Tibial artery (tissue), 4 donors: ENCODE results near the gene PSMC3.
A peak's percentile ranks its signal among the peaks of the same experiment; 100 is the strongest.

ENCODE experiments used
- DNase-seq, 2 donors: peaks; one replicate each; pipeline ENCODE4 v3.0.0-alpha.2; 2019
- H3K27ac ChIP-seq, 2 donors: fragments of 200-600 bp; sonication (generic) in 1 of 2; 1 replicate in 1 of 2; 2 replicates in 1 of 2; pipeline ENCODE4 v1.5.1; 2018 to 2019; ENCODE audit warnings: mild to moderate bottlenecking in 1 of 2
- H3K27me3 ChIP-seq, 2 donors: fragments of 200-600 bp; sonication (generic) in 1 of 2; one replicate each; pipeline versions ENCODE4 v1.5.1 to v1.6.0; 2016 to 2019
- H3K36me3 ChIP-seq, 3 donors: fragments of 200-600 bp; sonication (generic) in 2 of 3; one replicate each; pipeline ENCODE4 v1.5.1; 2016 to 2019; ENCODE audit warnings: mild to moderate bottlenecking in 2 of 3
- H3K4me1 ChIP-seq, 4 donors: fragments of 200-600 bp; sonication (generic) in 2 of 4; 1 replicate in 3 of 4; 2 replicates in 1 of 4; pipeline ENCODE4 v1.5.1; 2016 to 2019
- H3K4me3 ChIP-seq, 2 donors: fragments of 200-600 bp; sonication (generic) in 1 of 2; 1 replicate in 1 of 2; 2 replicates in 1 of 2; pipeline ENCODE4 v1.5.1; 2018 to 2019; ENCODE audit warnings: mild to moderate bottlenecking in 2 of 2
- H3K9me3 ChIP-seq, 3 donors: fragments of 200-600 bp; sonication (generic) in 1 of 3; one replicate each; pipeline ENCODE4 v1.5.1; 2016 to 2019
- CTCF ChIP-seq, 2 experiments: fragments of 200-600 bp in 1 of 2; fragments of 450-650 bp in 1 of 2; IDR thresholded peaks; one replicate each; pipeline ENCODE4 v1.5.1; 2017 to 2019; ENCODE audit warnings: antibody characterized with exemption in 2 of 2, mild to moderate bottlenecking in 1 of 2, moderate library complexity in 1 of 2
- intact Hi-C: fragments of 100-400 bp; cut with DNase I; formaldehyde crosslinking; loops from one replicate; pipeline ENCODE4 v1.15.0; 2023; ENCODE audit warnings: low total_unique reads

PSMC3 gene

GRCh38 chr11:47437746-47438418 is 11.6 kb upstream of the PSMC3 start:
- H3K27ac ChIP-seq = no peak overlapping the region
- TF ChIP-seq CTCF (IDR thresholded peaks at IDR 0.05) = no peak
- peaks cover 0 to 3% (median 0%) of the 10 kb centered on the region in 4 donors for H3K4me1 ChIP-seq
- H3K36me3 ChIP-seq = no peaks in the 10 kb centered on the region
- no peaks in the 10 kb centered on the region for H3K27me3 ChIP-seq
- H3K9me3 ChIP-seq = no peaks in the 10 kb centered on the region
- no peak overlapping the region for H3K4me3 ChIP-seq
- no peak for DNase-seq
- intact Hi-C loops = no loop called here

GRCh38 chr11:47437218-47437745 is 11.0 kb upstream of the PSMC3 start:
- intact Hi-C loops = no loop called here
- no peak overlapping the region for H3K4me3 ChIP-seq

GRCh38 chr11:47436726-47437125 is 10.5 kb upstream of the PSMC3 start:
- Histone ChIP-seq H3K4me1 (peaks cover 0 to 3% (median 0%) of the 10 kb centered on the region in 4 donors), H3K9me3 (no peaks in the 10 kb centered on the region), H3K36me3 (no peaks in the 10 kb centered on the region), H3K27me3 (no peaks in the 10 kb centered on the region), H3K4me3 (no peak overlapping the region), H3K27ac (no peak overlapping the region)
- TF ChIP-seq CTCF (IDR thresholded peaks at IDR 0.05) = no peak
- DNase-seq = no peak
- intact Hi-C loops = no loop called here

More at GRCh38 chr11:47437218-47437745, 11.0 kb upstream of the PSMC3 start:
- Histone ChIP-seq H3K4me1 (peaks cover 0 to 3% (median 0%) of the 10 kb centered on the region in 4 donors), H3K36me3 (no peaks in the 10 kb centered on the region), H3K27ac (no peak overlapping the region), H3K27me3 (no peaks in the 10 kb centered on the region), H3K9me3 (no peaks in the 10 kb centered on the region)
- no peak for DNase-seq
- TF ChIP-seq CTCF (IDR thresholded peaks at IDR 0.05) = no peak

GRCh38 chr11:47435687-47436086 is 9.4 kb upstream of the PSMC3 start:
- Histone ChIP-seq H3K27me3 (no peaks in the 10 kb centered on the region), H3K9me3 (no peaks in the 10 kb centered on the region), H3K4me3 (no peak overlapping the region), H3K4me1 (peaks cover 0 to 3% (median 0%) of the 10 kb centered on the region in 4 donors), H3K36me3 (no peaks in the 10 kb centered on the region), H3K27ac (no peak overlapping the region)
- intact Hi-C loops = no loop called here
- DNase-seq = no peak
- no peak for TF ChIP-seq CTCF (IDR thresholded peaks at IDR 0.05)

GRCh38 chr11:47434011-47434786 is 8.0 kb upstream of the PSMC3 start:
- H3K9me3 ChIP-seq = no peaks in the 10 kb centered on the region
- peak in 1 of 2 donors; percentile 63 for DNase-seq
- no peaks in the 10 kb centered on the region for H3K36me3 ChIP-seq
- no peak overlapping the region for H3K27ac ChIP-seq
- TF ChIP-seq CTCF (IDR thresholded peaks at IDR 0.05) = no peak
- no peaks in the 10 kb centered on the region for H3K27me3 ChIP-seq
- peaks cover 0 to 3% (median 0%) of the 10 kb centered on the region in 4 donors for H3K4me1 ChIP-seq
- intact Hi-C loops = no loop called here
- no peak overlapping the region for H3K4me3 ChIP-seq
